Body of pancreas (tissue), 4 donors: Measurements from ENCODE around the gene CTBS.

ENCODE experiments used
- CTCF ChIP-seq, 7 experiments: fragments of 450-650 bp in 4 of 7; fragments of 200-600 bp in 3 of 7; sonication (generic) in 3 of 7; IDR thresholded peaks; one replicate each; pipeline ENCODE4 v1.5.1; 2016 to 2019; ENCODE audit warnings: antibody characterized with exemption in 7 of 7
- POLR2A ChIP-seq, 3 donors: fragments of 450-650 bp; IDR thresholded peaks; one replicate each; pipeline ENCODE4 v1.6.1; 2016; ENCODE audit warnings: antibody characterized with exemption in 3 of 3, mild to moderate bottlenecking in 2 of 3

GRCh38 chr1:84617349-84617748 lies 43.1 kb upstream of the CTBS start:
- TF ChIP-seq CTCF (IDR thresholded peaks at IDR 0.05) (no peak), POLR2A (IDR thresholded peaks at IDR 0.05) (no peak)
